ENCODE results near the gene VWA1.

The VWA1 gene

GRCh38 chr1:1435911-1436629 is 580 bp downstream of the VWA1 start:
- no peak for TF ChIP-seq CTCF (conservative IDR thresholded peaks at IDR 0.05; ENCODE audit: low read length)
- DNase-seq (ENCODE audit: low read depth): no peak
- peak overlapping the region; percentile 48 for H3K4me3 ChIP-seq (ENCODE audit: low read length)

GRCh38 chr1:1436630-1437032 is 1.1 kb downstream of the VWA1 start:
- no peak for TF ChIP-seq CTCF (conservative IDR thresholded peaks at IDR 0.05; ENCODE audit: low read length)
- H3K4me3 ChIP-seq (ENCODE audit: low read length): no peak overlapping the region
- no peak for DNase-seq (ENCODE audit: low read depth)

GRCh38 chr1:1437033-1437903 is 1.8 kb downstream of the VWA1 start:
- no peak for DNase-seq (ENCODE audit: low read depth)
- no peak overlapping the region for H3K4me3 ChIP-seq (ENCODE audit: low read length)
- no peak for TF ChIP-seq CTCF (conservative IDR thresholded peaks at IDR 0.05; ENCODE audit: low read length)

GRCh38 chr1:1437904-1438376 is 2.5 kb downstream of the VWA1 start:
- TF ChIP-seq CTCF (conservative IDR thresholded peaks at IDR 0.05; ENCODE audit: low read length): no peak
- DNase-seq (ENCODE audit: low read depth): no peak
- H3K4me3 ChIP-seq (ENCODE audit: low read length): no peak overlapping the region

- no peak for DNase-seq (ENCODE audit: low read depth)
- H3K4me3 ChIP-seq (ENCODE audit: low read length): no peak overlapping the region
- TF ChIP-seq CTCF (conservative IDR thresholded peaks at IDR 0.05; ENCODE audit: low read length): no peak
These were observed 3.3 kb downstream of the VWA1 start for GRCh38 chr1:1438531-1439381.

GRCh38 chr1:1439546-1440261 is 4.2 kb downstream of the VWA1 start:
- DNase-seq (ENCODE audit: low read depth): no peak
- no peak overlapping the region for H3K4me3 ChIP-seq (ENCODE audit: low read length)
- TF ChIP-seq CTCF (conservative IDR thresholded peaks at IDR 0.05; ENCODE audit: low read length): no peak

Measured in AG10803 (cell line).